ENCODE results near the gene SPTBN1.

DNA sequence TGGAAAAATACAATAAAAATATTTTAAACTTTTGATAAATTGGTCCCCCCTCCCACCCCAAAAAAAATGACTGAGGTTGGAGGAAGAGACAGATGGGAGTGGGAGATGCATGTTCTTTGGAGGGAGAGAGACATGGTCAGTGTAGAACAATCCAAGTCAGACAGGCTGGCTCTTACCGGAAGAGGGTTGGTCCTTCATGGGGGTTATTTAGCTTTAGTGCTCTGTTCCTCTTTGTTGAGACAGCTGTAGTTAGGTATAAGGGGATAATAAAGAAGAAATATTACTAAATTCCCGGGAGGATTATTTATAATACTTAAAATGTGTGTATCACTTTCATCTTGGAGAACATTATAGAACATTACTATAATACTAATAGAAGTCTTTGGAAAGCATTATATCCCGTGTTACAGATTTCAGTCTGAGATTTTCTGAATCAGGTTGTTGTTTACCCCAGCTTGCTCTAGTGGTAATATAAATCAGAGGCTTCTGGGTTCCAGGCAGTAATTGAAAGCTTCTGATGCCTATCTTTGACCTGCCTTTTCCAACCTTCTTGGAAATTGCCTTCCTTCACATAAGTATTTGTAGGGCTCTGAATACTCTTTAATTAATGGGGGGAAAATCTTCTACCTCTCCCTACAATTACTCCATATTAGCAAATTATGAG is 87.7 kb downstream of the SPTBN1 start:
- TF ChIP-seq POLR2AphosphoS5 (IDR thresholded peaks at IDR 0.05; ENCODE audit: borderline replicate concordance, low read depth, low read length) = no peak
- no peak for TF ChIP-seq EZH2 (IDR thresholded peaks at IDR 0.05)
